Neural cell (in vitro differentiated cells): ENCODE measurements around the gene CUX1. TPM values are rescaled to one million over a fixed set of nuclear protein-coding genes. Genes with fewer than 3 reads are reported as not detected.

Source experiments
- H2AFZ ChIP-seq: fragments of 200-600, 300-800 bp; sonication (generic), shearing (Covaris generic); 2 replicates; pipeline ENCODE4 v1.6.0; 2014; ENCODE audit warnings: low read depth, mild to moderate bottlenecking, antibody characterized with exemption, low read length, moderate library complexity
- H3F3A ChIP-seq: fragments of 200-600 bp; shearing (Covaris generic); 2 replicates; pipeline ENCODE4 v1.6.1; 2016; ENCODE audit warnings: mild to moderate bottlenecking, moderate library complexity, mixed read lengths, antibody characterized with exemption, low read length; ENCODE audit not compliant: insufficient read depth, poor library complexity, severe bottlenecking
- H3K27ac ChIP-seq: fragments of 200-600, 300-800 bp; sonication (generic), shearing (Covaris generic); 2 replicates; pipeline ENCODE4 v1.5.1; 2014; ENCODE audit warnings: mild to moderate bottlenecking, low read length, moderate library complexity
- H3K27me3 ChIP-seq: fragments of 300-800, 200-600 bp; sonication (generic), shearing (Covaris generic); 2 replicates; pipeline ENCODE4 v1.6.0; 2014; ENCODE audit warnings: mild to moderate bottlenecking, low read depth, low read length, moderate library complexity; ENCODE audit not compliant: insufficient read depth
- H3K36me3 ChIP-seq: fragments of 300-800, 200-600 bp; sonication (generic), shearing (Covaris generic); 2 replicates; pipeline ENCODE4 v1.5.1; 2014; ENCODE audit warnings: mild to moderate bottlenecking, antibody characterized with exemption, low read length, moderate library complexity; ENCODE audit not compliant: insufficient read depth
- H3K4me2 ChIP-seq: fragments of 300-800, 200-600 bp; sonication (generic), shearing (Covaris generic); 2 replicates; pipeline ENCODE4 v1.6.0; 2014; ENCODE audit warnings: mild to moderate bottlenecking, low read length
- H3K4me3 ChIP-seq: fragments of 300-800, 200-600 bp; sonication (generic), shearing (Covaris generic); 2 replicates; pipeline ENCODE4 v1.5.1; 2014; ENCODE audit warnings: mild to moderate bottlenecking, low read length, moderate library complexity
- H3K79me2 ChIP-seq: fragments of 200-600 bp; shearing (Covaris generic); replicated peaks from 2 replicates; pipeline ENCODE4 v1.6.0; 2014; ENCODE audit warnings: mild to moderate bottlenecking, low read length, moderate library complexity; ENCODE audit not compliant: insufficient read depth
- H3K9ac ChIP-seq: fragments of 300-800, 200-600 bp; sonication (generic), shearing (Covaris generic); 2 replicates; pipeline ENCODE4 v1.6.1; 2016; ENCODE audit warnings: mild to moderate bottlenecking, low read length, mixed read lengths
- H3K9me2 ChIP-seq: fragments of 200-600 bp; shearing (Covaris generic); 2 replicates; pipeline ENCODE4 v1.6.1; 2016; ENCODE audit warnings: mild to moderate bottlenecking, low read length, mixed read lengths; ENCODE audit not compliant: insufficient read depth
- H3K9me3 ChIP-seq: fragments of 200-600, 300-800 bp; sonication (generic), shearing (Covaris generic); 2 replicates; pipeline ENCODE4 v1.6.1; 2016; ENCODE audit warnings: mild to moderate bottlenecking, mixed run types, low read length, moderate library complexity, mixed read lengths
- H4K20me1 ChIP-seq: fragments of 200-600 bp; shearing (Covaris generic); 2 replicates; pipeline ENCODE4 v1.6.1; 2016; ENCODE audit warnings: mild to moderate bottlenecking, mixed run types; ENCODE audit not compliant: insufficient read depth
- EP300 ChIP-seq: fragments of 450-650 bp; conservative IDR thresholded peaks from 2 replicates; pipeline ENCODE4 v1.6.1; 2014; ENCODE audit warnings: antibody characterized with exemption, mild to moderate bottlenecking, moderate library complexity; ENCODE audit not compliant: poor library complexity, severe bottlenecking
- EZH2 ChIP-seq: fragments of 200-600, 300-800 bp; shearing (Covaris generic), sonication (generic); IDR thresholded peaks from 2 replicates; pipeline ENCODE4 v1.6.1; 2014; ENCODE audit warnings: antibody characterized with exemption, low read length, borderline replicate concordance, mild to moderate bottlenecking; ENCODE audit not compliant: insufficient read depth, poor library complexity, severe bottlenecking
- MXI1 ChIP-seq: fragments of 450-650 bp; conservative IDR thresholded peaks from 2 replicates; pipeline ENCODE4 v1.6.1; 2014; ENCODE audit warnings: antibody characterized with exemption, mild to moderate bottlenecking; ENCODE audit not compliant: poor library complexity, severe bottlenecking
- POLR2AphosphoS5 ChIP-seq: IDR thresholded peaks from 2 replicates; pipeline ENCODE4 v1.6.1; 2012
- RAD21 ChIP-seq: fragments of 450-650 bp; conservative IDR thresholded peaks from 2 replicates; pipeline ENCODE4 v1.6.1; 2014; ENCODE audit warnings: antibody characterized with exemption, mild to moderate bottlenecking, moderate library complexity
- REST ChIP-seq: IDR thresholded peaks from 2 replicates; pipeline ENCODE4 v1.6.1; 2012; ENCODE audit warnings: borderline replicate concordance
- SMC3 ChIP-seq: fragments of 450-650 bp; conservative IDR thresholded peaks from 2 replicates; pipeline ENCODE4 v1.6.1; 2014; ENCODE audit warnings: antibody characterized with exemption, mild to moderate bottlenecking, moderate library complexity; ENCODE audit not compliant: poor library complexity
- TAF1 ChIP-seq: IDR thresholded peaks from 2 replicates; pipeline ENCODE4 v1.6.1; 2012; ENCODE audit warnings: low read depth
- polyA plus RNA-seq: library from polyadenylated mRNA; depleted of rRNA; stranded (reverse); fragments of >200 nt; gene quantifications from 2 replicates; pipeline ENCODE4 v1.2.3, GENCODE V29; 2014
- TF ChIP-seq, protein P1 (sequence below): fragments of 450-650 bp; IDR thresholded peaks from 2 replicates; pipeline ENCODE4 v1.5.1; 2014; ENCODE audit warnings: antibody characterized with exemption, mild to moderate bottlenecking, moderate library complexity; ENCODE audit not compliant: poor library complexity, severe bottlenecking

The CUX1 gene
- polyA plus RNA-seq, 1 donor from 2014 or later, result 26.6 TPM

DNA sequence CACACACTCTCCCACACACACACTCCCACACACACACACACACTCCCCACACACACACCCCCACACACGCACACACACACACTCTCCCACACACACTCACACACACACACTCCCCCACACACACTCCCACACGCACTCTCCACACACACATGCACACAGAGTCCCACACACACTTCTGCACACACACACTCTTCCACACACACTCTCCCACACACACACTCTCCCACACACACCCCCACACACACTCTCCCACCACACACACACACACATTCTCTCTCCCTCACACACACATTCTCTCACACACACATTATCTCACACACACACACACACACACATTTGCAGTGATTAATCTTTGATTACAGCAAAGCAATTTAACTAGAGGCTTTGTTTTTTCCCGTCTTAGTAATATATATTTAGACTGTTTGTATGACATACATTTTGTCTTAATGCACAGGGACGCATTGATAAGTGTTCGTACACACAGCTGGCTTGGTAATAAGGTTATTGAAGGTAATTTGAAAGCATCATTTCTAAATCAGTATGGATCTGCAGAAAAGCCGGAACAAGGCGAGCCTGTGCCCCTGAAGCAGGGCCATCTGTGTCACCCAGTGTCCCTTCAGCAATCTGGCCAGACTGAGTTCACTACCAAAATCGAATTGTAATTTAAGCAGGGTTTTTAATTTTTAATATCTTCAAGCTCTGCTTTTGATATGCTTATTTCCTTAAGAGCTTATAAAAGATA lies 399.3 kb downstream of the CUX1 start:
- no peaks in the 10 kb centered on the region for H3K9me3 ChIP-seq
- no peaks in the 10 kb centered on the region for H3F3A ChIP-seq
- H3K9ac ChIP-seq, result no peak overlapping the region
- H3K36me3 ChIP-seq, result no peaks in the 10 kb centered on the region
- H3K4me2 ChIP-seq, result no peak overlapping the region
- no peaks in the 10 kb centered on the region for H4K20me1 ChIP-seq
- no peaks in the 10 kb centered on the region for H3K27me3 ChIP-seq
- TF ChIP-seq POLR2AphosphoS5 (no peak), MXI1 (no peak), TAF1 (no peak), RAD21 (no peak), REST (no peak), EZH2 (no peak), EP300 (no peak)
- TF ChIP-seq, protein P1, sequence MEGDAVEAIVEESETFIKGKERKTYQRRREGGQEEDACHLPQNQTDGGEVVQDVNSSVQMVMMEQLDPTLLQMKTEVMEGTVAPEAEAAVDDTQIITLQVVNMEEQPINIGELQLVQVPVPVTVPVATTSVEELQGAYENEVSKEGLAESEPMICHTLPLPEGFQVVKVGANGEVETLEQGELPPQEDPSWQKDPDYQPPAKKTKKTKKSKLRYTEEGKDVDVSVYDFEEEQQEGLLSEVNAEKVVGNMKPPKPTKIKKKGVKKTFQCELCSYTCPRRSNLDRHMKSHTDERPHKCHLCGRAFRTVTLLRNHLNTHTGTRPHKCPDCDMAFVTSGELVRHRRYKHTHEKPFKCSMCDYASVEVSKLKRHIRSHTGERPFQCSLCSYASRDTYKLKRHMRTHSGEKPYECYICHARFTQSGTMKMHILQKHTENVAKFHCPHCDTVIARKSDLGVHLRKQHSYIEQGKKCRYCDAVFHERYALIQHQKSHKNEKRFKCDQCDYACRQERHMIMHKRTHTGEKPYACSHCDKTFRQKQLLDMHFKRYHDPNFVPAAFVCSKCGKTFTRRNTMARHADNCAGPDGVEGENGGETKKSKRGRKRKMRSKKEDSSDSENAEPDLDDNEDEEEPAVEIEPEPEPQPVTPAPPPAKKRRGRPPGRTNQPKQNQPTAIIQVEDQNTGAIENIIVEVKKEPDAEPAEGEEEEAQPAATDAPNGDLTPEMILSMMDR, result no peak
- H3K9me2 ChIP-seq, result no peaks in the 10 kb centered on the region
- H2AFZ ChIP-seq, result no peak overlapping the region
- H3K79me2 ChIP-seq, result no peaks in the 10 kb centered on the region
- H3K4me3 ChIP-seq, result no peak overlapping the region
- H3K27ac ChIP-seq, result no peak overlapping the region

DNA sequence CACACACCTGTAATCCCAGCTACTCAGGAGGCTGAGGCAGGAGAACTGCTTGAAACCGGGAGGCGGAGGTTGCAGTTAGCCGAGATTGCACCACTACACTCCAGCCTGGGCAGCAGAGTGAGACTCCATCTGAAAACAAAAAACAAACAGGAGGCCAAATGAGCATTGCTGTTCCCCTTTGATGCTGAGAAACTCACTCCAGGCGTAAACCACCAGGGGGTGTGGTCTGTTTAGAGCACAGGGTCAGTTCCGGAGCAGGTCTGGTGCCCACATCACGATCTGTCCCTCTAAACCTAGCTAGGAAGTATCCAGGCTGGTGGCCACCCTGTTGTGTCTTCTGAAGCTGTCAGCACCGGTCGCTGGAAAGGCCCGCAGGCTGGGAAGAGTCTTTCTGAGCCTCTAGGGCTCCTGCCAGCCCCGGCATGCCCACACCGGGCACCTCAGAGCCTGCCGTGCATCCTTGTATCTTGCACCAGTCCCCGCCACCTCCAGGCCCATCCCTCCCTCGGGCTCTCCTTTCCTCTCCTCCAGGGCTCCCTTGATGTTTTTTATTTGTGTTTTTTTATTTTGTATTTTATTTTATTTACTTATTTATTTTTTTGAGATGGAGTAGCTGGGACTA lies 402.9 kb downstream of the CUX1 start:
- H4K20me1 ChIP-seq, result no peaks in the 10 kb centered on the region
- no peak overlapping the region for H3K4me3 ChIP-seq
- no peaks in the 10 kb centered on the region for H3F3A ChIP-seq
- no peaks in the 10 kb centered on the region for H3K9me3 ChIP-seq
- H3K27ac ChIP-seq, result no peak overlapping the region
- no peak overlapping the region for H3K4me2 ChIP-seq
- no peak for TF ChIP-seq REST
- TF ChIP-seq EZH2, result no peak
- TF ChIP-seq MXI1, result no peak
- TF ChIP-seq, protein P1, result no peak
- TF ChIP-seq EP300, result no peak
- no peak for TF ChIP-seq RAD21
- TF ChIP-seq TAF1, result no peak
- no peak for TF ChIP-seq POLR2AphosphoS5
- no peak for TF ChIP-seq SMC3
- H3K79me2 ChIP-seq, result no peaks in the 10 kb centered on the region
- H3K27me3 ChIP-seq, result no peaks in the 10 kb centered on the region
- H3K9ac ChIP-seq, result no peak overlapping the region
- no peak overlapping the region for H2AFZ ChIP-seq
- H3K9me2 ChIP-seq, result no peaks in the 10 kb centered on the region
- no peaks in the 10 kb centered on the region for H3K36me3 ChIP-seq
